Adipocyte (in vitro differentiated cells): ENCODE data around the gene AGXT2.

Experiments
- DNase-seq: peaks from one replicate; pipeline ENCODE4 v3.0.0-alpha.2; 2015; ENCODE audit warnings: low read depth
- H3K27me3 ChIP-seq: replicated peaks from 2 replicates; pipeline ENCODE4 v1.7.0; 2013; ENCODE audit warnings: mild to moderate bottlenecking, low read length, moderate library complexity; ENCODE audit not compliant: control insufficient read depth, insufficient read depth
- H3K36me3 ChIP-seq: 2 replicates; pipeline ENCODE4 v1.7.0; 2013; ENCODE audit warnings: low read length, mild to moderate bottlenecking, moderate library complexity; ENCODE audit not compliant: control insufficient read depth, insufficient read depth, severe bottlenecking
- H3K4me1 ChIP-seq: 2 replicates; pipeline ENCODE4 v1.7.0; 2013; ENCODE audit warnings: mild to moderate bottlenecking, low read length, moderate library complexity; ENCODE audit not compliant: control insufficient read depth, insufficient read depth
- H3K4me3 ChIP-seq: 2 replicates; pipeline ENCODE4 v1.7.0; 2013; ENCODE audit warnings: mild to moderate bottlenecking, low read length, moderate library complexity
- H3K9ac ChIP-seq: 2 replicates; pipeline ENCODE4 v1.7.0; 2013; ENCODE audit warnings: mild to moderate bottlenecking, low read length, moderate library complexity
- H3K9me3 ChIP-seq: 2 replicates; pipeline ENCODE4 v1.7.0; 2013; ENCODE audit warnings: mild to moderate bottlenecking, low read length, moderate library complexity; ENCODE audit not compliant: control insufficient read depth

AGXT2 gene

GRCh38 chr5:34959323-34959722, 88.4 kb downstream of the AGXT2 start:
- Histone ChIP-seq H3K27me3 (no peaks in the 10 kb centered on the region), H3K9me3 (no peaks in the 10 kb centered on the region), H3K4me1 (peaks cover 20% of the 10 kb centered on the region), H3K4me3 (no peak overlapping the region), H3K36me3 (peaks cover 11% of the 10 kb centered on the region), H3K9ac (no peak overlapping the region)
- DNase-seq = peak; percentile 40

GRCh38 chr5:34957857-34958690, 89.7 kb downstream of the AGXT2 start:
- no peaks in the 10 kb centered on the region for H3K9me3 ChIP-seq
- DNase-seq = peak; percentile 56
- peaks cover 24% of the 10 kb centered on the region for H3K36me3 ChIP-seq
- peak overlapping the region; percentile 73 for H3K9ac ChIP-seq
- peak overlapping the region; percentile 17 for H3K4me3 ChIP-seq
- H3K27me3 ChIP-seq = no peaks in the 10 kb centered on the region
- peaks cover 20% of the 10 kb centered on the region for H3K4me1 ChIP-seq

GRCh38 chr5:34957321-34957720, 90.4 kb downstream of the AGXT2 start:
- Histone ChIP-seq H3K4me1 (peaks cover 20% of the 10 kb centered on the region), H3K9ac (peak overlapping the region; percentile 73), H3K27me3 (no peaks in the 10 kb centered on the region), H3K9me3 (no peaks in the 10 kb centered on the region), H3K36me3 (peaks cover 30% of the 10 kb centered on the region), H3K4me3 (peak overlapping the region; percentile 17)
- peak; percentile 8 for DNase-seq
